CD4-positive, alpha-beta T cell (primary cell): Measurements from ENCODE around the gene SOX5. TPM values are rescaled to one million over a fixed set of nuclear protein-coding genes. Genes with fewer than 3 reads are reported as not detected.
"Not testable (repeated sequence)": the region's sequence is repeated elsewhere in the genome, so short reads cannot be mapped to it uniquely, and the experiment has no call there.

Experiments
- ATAC-seq: fragments of 200-7000 bp; cut with Tn5 transposase; one replicate; pipeline ENCODE4 v1.10.0; 2022; ENCODE audit warnings: mild to moderate bottlenecking; ENCODE audit not compliant: poor library complexity
- CTCF ChIA-PET: fragments of 350-600 bp; sonication (Branson Sonifier 250); formaldehyde crosslinking; loops from one replicate; lab custom pipeline; 2021; ENCODE audit warnings: antibody characterized with exemption, inconsistent platforms; lab: Charles Lee
- POLR2A ChIA-PET: fragments of 350-600 bp; sonication (Branson Sonifier 250); formaldehyde crosslinking; loops from one replicate; lab custom pipeline; 2021; ENCODE audit warnings: antibody characterized with exemption, inconsistent platforms; lab: Charles Lee
- DNase-seq, 14 experiments: peaks; one replicate each; pipeline ENCODE4 v3.0.0-alpha.2; 2013 to 2020; ENCODE audit warnings: mixed read lengths in 2 of 14
- H3K27ac ChIP-seq, 2 donors: one replicate each; pipeline versions ENCODE4 v1.5.1 to v1.7.0; 2013; ENCODE audit warnings: low read length in 2 of 2, low read depth in 1 of 2, mild to moderate bottlenecking in 1 of 2
- H3K27me3 ChIP-seq, 2 experiments: 1 replicate in 1 of 2; 2 replicates in 1 of 2; pipeline versions ENCODE4 v1.6.1 to v1.7.0; 2013; ENCODE audit warnings: low read length in 2 of 2, control low read depth in 1 of 2, mild to moderate bottlenecking in 1 of 2, moderate library complexity in 1 of 2; ENCODE audit not compliant: insufficient read depth in 2 of 2, control insufficient read depth in 1 of 2
- H3K36me3 ChIP-seq: one replicate; pipeline ENCODE4 v1.6.1; 2013; ENCODE audit warnings: low read length, control low read depth; ENCODE audit not compliant: insufficient read depth
- H3K4me1 ChIP-seq: one replicate; pipeline ENCODE4 v1.6.1; 2013; ENCODE audit warnings: low read length, control low read depth; ENCODE audit not compliant: insufficient read depth
- H3K4me3 ChIP-seq: one replicate; pipeline ENCODE4 v1.5.1; 2013; ENCODE audit warnings: mild to moderate bottlenecking, low read length, moderate library complexity
- H3K9me3 ChIP-seq, 2 experiments: 1 replicate in 1 of 2; 2 replicates in 1 of 2; pipeline versions ENCODE4 v1.6.1 to v1.7.0; 2013; ENCODE audit warnings: low read length in 2 of 2, mild to moderate bottlenecking in 2 of 2, control low read depth in 1 of 2, moderate library complexity in 1 of 2; ENCODE audit not compliant: control insufficient read depth in 1 of 2, insufficient read depth in 1 of 2
- H3K27ac Mint-ChIP-seq: one replicate; pipeline ENCODE4 v1.8.0; 2020; ENCODE audit warnings: mixed read lengths
- H3K27me3 Mint-ChIP-seq: one replicate; pipeline ENCODE4 v1.8.0; 2021; ENCODE audit warnings: mixed read lengths
- H3K36me3 Mint-ChIP-seq: one replicate; pipeline ENCODE4 v1.8.0; 2021; ENCODE audit warnings: low read depth, mixed read lengths
- H3K4me1 Mint-ChIP-seq: one replicate; pipeline ENCODE4 v1.8.0; 2021; ENCODE audit warnings: low read depth, mixed read lengths
- H3K4me3 Mint-ChIP-seq: one replicate; pipeline ENCODE4 v1.8.0; 2020; ENCODE audit warnings: mild to moderate bottlenecking, mixed read lengths
- H3K9me3 Mint-ChIP-seq: one replicate; pipeline ENCODE4 v1.8.0; 2020; ENCODE audit warnings: mixed read lengths
- intact Hi-C, 2 experiments: fragments of 100-400 bp; cut with DNase I in 1 of 2; cut with micrococcal nuclease in 1 of 2; formaldehyde crosslinking; loops; one replicate each; pipeline versions ENCODE4 v1.15.1 to v1.9.0; 2023 to 2025; cut with DNase I, micrococcal nuclease
- total RNA-seq, 174 experiments: library from RNA in 2 of 174; stranded (reverse) in 2 of 174; gene quantifications; one replicate each; pipeline ENCODE4 v1.2.3 and lab custom pipeline; 2021 to 2026
- TF ChIP-seq, protein P1 (sequence below): fragments of 200-600 bp; IDR thresholded peaks from one replicate; pipeline ENCODE4 v1.8.0; 2022; ENCODE audit warnings: antibody characterized with exemption, mild to moderate bottlenecking

Gene SOX5
- total RNA-seq, 2 experiments from 2014 or later = not detected

- no peaks in the 10 kb centered on the region for H3K36me3 Mint-ChIP-seq
- Histone ChIP-seq H3K9me3 (peaks cover 0 to under 1% of the 10 kb centered on the region in 2 experiments), H3K4me3 (no peak overlapping the region), H3K27ac (no peak overlapping the region), H3K4me1 (no peaks in the 10 kb centered on the region), H3K27me3 (no peaks in the 10 kb centered on the region), H3K36me3 (no peaks in the 10 kb centered on the region)
- H3K9me3 Mint-ChIP-seq = no peaks in the 10 kb centered on the region
- no peak overlapping the region for H3K4me3 Mint-ChIP-seq
- ATAC-seq = no peak
- H3K4me1 Mint-ChIP-seq = no peaks in the 10 kb centered on the region
- DNase-seq = no peak
- TF ChIP-seq, protein P1, sequence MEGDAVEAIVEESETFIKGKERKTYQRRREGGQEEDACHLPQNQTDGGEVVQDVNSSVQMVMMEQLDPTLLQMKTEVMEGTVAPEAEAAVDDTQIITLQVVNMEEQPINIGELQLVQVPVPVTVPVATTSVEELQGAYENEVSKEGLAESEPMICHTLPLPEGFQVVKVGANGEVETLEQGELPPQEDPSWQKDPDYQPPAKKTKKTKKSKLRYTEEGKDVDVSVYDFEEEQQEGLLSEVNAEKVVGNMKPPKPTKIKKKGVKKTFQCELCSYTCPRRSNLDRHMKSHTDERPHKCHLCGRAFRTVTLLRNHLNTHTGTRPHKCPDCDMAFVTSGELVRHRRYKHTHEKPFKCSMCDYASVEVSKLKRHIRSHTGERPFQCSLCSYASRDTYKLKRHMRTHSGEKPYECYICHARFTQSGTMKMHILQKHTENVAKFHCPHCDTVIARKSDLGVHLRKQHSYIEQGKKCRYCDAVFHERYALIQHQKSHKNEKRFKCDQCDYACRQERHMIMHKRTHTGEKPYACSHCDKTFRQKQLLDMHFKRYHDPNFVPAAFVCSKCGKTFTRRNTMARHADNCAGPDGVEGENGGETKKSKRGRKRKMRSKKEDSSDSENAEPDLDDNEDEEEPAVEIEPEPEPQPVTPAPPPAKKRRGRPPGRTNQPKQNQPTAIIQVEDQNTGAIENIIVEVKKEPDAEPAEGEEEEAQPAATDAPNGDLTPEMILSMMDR = no peak
- H3K27me3 Mint-ChIP-seq = no peaks in the 10 kb centered on the region
- ChIA-PET POLR2A (no interaction called here), CTCF (no interaction called here)
- intact Hi-C loops = no loop called here
- no peak overlapping the region for H3K27ac Mint-ChIP-seq
Observed at GRCh38 chr12:23884909-23885308, 64.6 kb downstream of the SOX5 start.

- CTCF ChIA-PET = no interaction called here
Observed at GRCh38 chr12:23880988-23881387, 68.5 kb downstream of the SOX5 start.

DNA sequence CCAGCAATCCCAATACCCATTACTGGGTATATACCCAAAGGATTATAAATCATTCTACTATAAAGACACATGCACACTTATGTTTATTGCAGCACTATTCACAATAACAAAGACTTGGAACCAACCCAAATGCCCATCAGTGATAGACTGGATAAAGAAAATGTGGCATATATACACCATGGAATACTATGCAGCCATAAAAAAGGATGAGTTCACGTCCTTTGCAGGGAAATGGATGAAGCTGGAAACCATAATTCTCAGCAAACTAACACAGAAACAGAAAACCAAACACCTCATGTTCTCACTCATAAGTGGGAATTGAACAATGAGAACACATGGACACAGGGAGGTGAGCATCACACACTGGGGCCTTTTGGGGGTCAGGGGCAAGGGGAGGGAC lies 72.9 kb downstream of the SOX5 start:
- H3K27me3 Mint-ChIP-seq, H3K9me3 Mint-ChIP-seq, DNase-seq, POLR2A ChIA-PET, H3K27ac Mint-ChIP-seq, H3K4me1 Mint-ChIP-seq, H3K9me3 ChIP-seq, H3K36me3 Mint-ChIP-seq, H3K4me1 ChIP-seq, CTCF ChIA-PET, H3K4me3 Mint-ChIP-seq, ATAC-seq, H3K27me3 ChIP-seq, H3K4me3 ChIP-seq, H3K27ac ChIP-seq, intact Hi-C loops, H3K36me3 ChIP-seq: not testable (repeated sequence)

More at GRCh38 chr12:23880988-23881387, 68.5 kb downstream of the SOX5 start:
- TF ChIP-seq, protein P1 = no peak
- Mint-ChIP-seq H3K36me3 (no peaks in the 10 kb centered on the region), H3K27me3 (no peaks in the 10 kb centered on the region), H3K27ac (no peak overlapping the region), H3K4me1 (no peaks in the 10 kb centered on the region), H3K9me3 (peaks cover under 1% of the 10 kb centered on the region), H3K4me3 (no peak overlapping the region)
- POLR2A ChIA-PET = no interaction called here
- no peaks in the 10 kb centered on the region for H3K36me3 ChIP-seq
- H3K4me3 ChIP-seq = no peak overlapping the region
- intact Hi-C loops = no loop called here
- H3K27me3 ChIP-seq = no peaks in the 10 kb centered on the region
- ATAC-seq (no peak), DNase-seq (no peak)
- H3K4me1 ChIP-seq = no peaks in the 10 kb centered on the region
- H3K27ac ChIP-seq = no peak overlapping the region
- no peaks in the 10 kb centered on the region for H3K9me3 ChIP-seq

- Histone ChIP-seq H3K4me1 (no peaks in the 10 kb centered on the region), H3K27ac (no peak overlapping the region), H3K27me3 (no peaks in the 10 kb centered on the region), H3K4me3 (no peak overlapping the region), H3K36me3 (no peaks in the 10 kb centered on the region), H3K9me3 (peaks cover 0 to 5% of the 10 kb centered on the region in 2 experiments)
- DNase-seq = no peak
- TF ChIP-seq, protein P1 = no peak
- peaks cover 2% of the 10 kb centered on the region for H3K9me3 Mint-ChIP-seq
- no peaks in the 10 kb centered on the region for H3K4me1 Mint-ChIP-seq
- intact Hi-C loops = no loop called here
- H3K27ac Mint-ChIP-seq = no peak overlapping the region
- no peak for ATAC-seq
- POLR2A ChIA-PET = no interaction called here
- H3K27me3 Mint-ChIP-seq = no peaks in the 10 kb centered on the region
- CTCF ChIA-PET = no interaction called here
- H3K36me3 Mint-ChIP-seq = no peaks in the 10 kb centered on the region
- no peak overlapping the region for H3K4me3 Mint-ChIP-seq
Observed at GRCh38 chr12:23867794-23868193, 81.7 kb downstream of the SOX5 start.
